ENCODE data around the gene POTEI.
"Not testable (repeated sequence)": the region's sequence is repeated elsewhere in the genome, so short reads cannot be mapped to it uniquely, and the experiment has no call there.

DNA sequence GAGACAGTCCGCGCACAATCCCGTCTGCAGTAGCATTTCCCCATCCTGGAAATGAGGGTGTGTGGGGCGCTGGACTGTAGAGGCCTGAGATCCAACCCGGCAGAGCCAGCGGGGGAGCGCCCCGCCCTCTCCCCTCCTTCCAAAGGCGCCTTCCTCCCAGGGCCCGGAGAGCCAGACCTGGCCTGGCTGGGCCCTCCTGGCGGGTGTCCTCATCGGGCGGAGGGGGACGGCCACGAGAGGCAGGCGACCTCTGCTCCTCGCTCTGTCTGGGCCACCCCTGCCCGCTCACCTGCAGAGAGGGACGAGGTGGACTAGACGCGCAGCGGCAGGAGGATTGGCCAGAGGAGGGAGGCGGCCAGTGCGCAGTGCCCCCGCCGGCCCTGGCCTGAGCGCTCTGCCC, 40.3 kb upstream of the POTEI start:
- not testable (repeated sequence) for TF ChIP-seq POLR2A (IDR thresholded peaks at IDR 0.05)
- TF ChIP-seq, protein P1, sequence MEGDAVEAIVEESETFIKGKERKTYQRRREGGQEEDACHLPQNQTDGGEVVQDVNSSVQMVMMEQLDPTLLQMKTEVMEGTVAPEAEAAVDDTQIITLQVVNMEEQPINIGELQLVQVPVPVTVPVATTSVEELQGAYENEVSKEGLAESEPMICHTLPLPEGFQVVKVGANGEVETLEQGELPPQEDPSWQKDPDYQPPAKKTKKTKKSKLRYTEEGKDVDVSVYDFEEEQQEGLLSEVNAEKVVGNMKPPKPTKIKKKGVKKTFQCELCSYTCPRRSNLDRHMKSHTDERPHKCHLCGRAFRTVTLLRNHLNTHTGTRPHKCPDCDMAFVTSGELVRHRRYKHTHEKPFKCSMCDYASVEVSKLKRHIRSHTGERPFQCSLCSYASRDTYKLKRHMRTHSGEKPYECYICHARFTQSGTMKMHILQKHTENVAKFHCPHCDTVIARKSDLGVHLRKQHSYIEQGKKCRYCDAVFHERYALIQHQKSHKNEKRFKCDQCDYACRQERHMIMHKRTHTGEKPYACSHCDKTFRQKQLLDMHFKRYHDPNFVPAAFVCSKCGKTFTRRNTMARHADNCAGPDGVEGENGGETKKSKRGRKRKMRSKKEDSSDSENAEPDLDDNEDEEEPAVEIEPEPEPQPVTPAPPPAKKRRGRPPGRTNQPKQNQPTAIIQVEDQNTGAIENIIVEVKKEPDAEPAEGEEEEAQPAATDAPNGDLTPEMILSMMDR (IDR thresholded peaks at IDR 0.05) = not testable (repeated sequence)

Measured in uterus (tissue), 2 donors.